H1 (cell line): ENCODE data around the gene PLCB1. TPM values are rescaled to one million over a fixed set of nuclear protein-coding genes. Genes with fewer than 3 reads are reported as not detected.

Experiments
- ASH2L ChIP-seq: fragments of 200-600, 300-600 bp; sonication (generic); IDR thresholded peaks from one replicate; pipeline ENCODE4 v1.7.1; 2017; ENCODE audit warnings: low read length
- BCL11A ChIP-seq, 2 experiments: IDR thresholded peaks; one replicate each; pipeline ENCODE4 v1.6.1; 2011; ENCODE audit warnings: low read depth in 2 of 2, low read length in 2 of 2, mild to moderate bottlenecking in 2 of 2
- CBX5 ChIP-seq: fragments of 300-800, 300-1000 bp; sonication (generic); IDR thresholded peaks from 2 replicates; pipeline ENCODE4 v1.7.1; 2016; ENCODE audit warnings: antibody characterized with exemption, low read length, low read depth
- EGR1 ChIP-seq: IDR thresholded peaks from 2 replicates; pipeline ENCODE4 v1.6.1; 2011; ENCODE audit warnings: low read depth, low read length, borderline replicate concordance
- EP300 ChIP-seq, 2 experiments: IDR thresholded peaks; 1 replicate in 1 of 2; 2 replicates in 1 of 2; pipeline ENCODE4 v1.6.1; 2011 to 2012; ENCODE audit warnings: low read depth in 2 of 2, low read length in 2 of 2, mild to moderate bottlenecking in 2 of 2, borderline replicate concordance in 1 of 2, inconsistent platforms in 1 of 2, moderate library complexity in 1 of 2
- EZH2 ChIP-seq: fragments of 200-600 bp; sonication (generic); IDR thresholded peaks from 2 replicates; pipeline ENCODE4 v1.7.1; 2012; ENCODE audit warnings: low read depth, mild to moderate bottlenecking, moderate library complexity, low read length, inconsistent platforms; ENCODE audit not compliant: severe bottlenecking
- GTF2F1 ChIP-seq: IDR thresholded peaks from 2 replicates; pipeline ENCODE4 v1.6.1; 2012; ENCODE audit warnings: low read depth, low read length, improper control_type of control experiment, borderline replicate concordance
- JUN ChIP-seq: IDR thresholded peaks from 2 replicates; pipeline ENCODE4 v1.6.1; 2011; ENCODE audit warnings: low read depth, mild to moderate bottlenecking, improper control_type of control experiment, low read length
- KDM1A ChIP-seq: fragments of 200-600, 300-600 bp; sonication (generic); IDR thresholded peaks from 2 replicates; pipeline ENCODE4 v1.7.1; 2016; ENCODE audit warnings: mild to moderate bottlenecking, low read length, borderline replicate concordance
- POLR2AphosphoS5 ChIP-seq: IDR thresholded peaks from 2 replicates; pipeline ENCODE4 v1.6.1; 2011; ENCODE audit warnings: low read depth, low read length
- RAD21 ChIP-seq, 2 experiments: IDR thresholded peaks in 1 of 2; conservative IDR thresholded peaks in 1 of 2; 2 replicates each; pipeline ENCODE4 v1.6.1; 2011; ENCODE audit warnings: low read depth in 2 of 2, low read length in 2 of 2, improper control_type of control experiment in 1 of 2, inconsistent platforms in 1 of 2, mild to moderate bottlenecking in 1 of 2, moderate library complexity in 1 of 2
- SP1 ChIP-seq: IDR thresholded peaks from 2 replicates; pipeline ENCODE4 v1.6.1; 2011; ENCODE audit warnings: low read depth, low read length
- TEAD4 ChIP-seq: IDR thresholded peaks from 2 replicates; pipeline ENCODE4 v1.6.1; 2012; ENCODE audit warnings: low read depth, low read length, inconsistent platforms, mixed read lengths
- USF2 ChIP-seq: IDR thresholded peaks from 2 replicates; pipeline ENCODE4 v1.6.1; 2011; ENCODE audit warnings: low read length, improper control_type of control experiment
- polyA plus RNA-seq, 7 experiments: library from polyadenylated mRNA; depleted of rRNA in 3 of 7; stranded (reverse) in 5 of 7; unstranded in 2 of 7; fragments of >200 nt in 5 of 7; fragments of 200-250 nt in 2 of 7; gene quantifications; 1 replicate in 5 of 7; 2 replicates in 1 of 7; 4 replicates in 1 of 7; pipeline versions ENCODE4 v1.2.1 to v1.2.3, GENCODE V29; 2011 to 2013; ENCODE audit warnings: missing spikeins in 2 of 7, mixed read lengths in 2 of 7
- total RNA-seq: library from RNA; stranded (reverse); fragmentation: NEBNext Ultra II Directional; extraction: Animal tissue kit (Norgen Biotek cat#: 25700); gene quantifications from 2 replicates; pipeline ENCODE4 v1.2.1, GENCODE V29; 2021
- TF ChIP-seq, protein P1 (sequence below): IDR thresholded peaks from 2 replicates; pipeline ENCODE4 v1.6.1; 2012; ENCODE audit warnings: inconsistent platforms

Gene PLCB1
- total and polyA plus RNA-seq, 2 of the 8 experiments (the other 6 are each of a cell fraction or from before 2014, with no cell fraction given), result 2.6 to 9.1 TPM

DNA sequence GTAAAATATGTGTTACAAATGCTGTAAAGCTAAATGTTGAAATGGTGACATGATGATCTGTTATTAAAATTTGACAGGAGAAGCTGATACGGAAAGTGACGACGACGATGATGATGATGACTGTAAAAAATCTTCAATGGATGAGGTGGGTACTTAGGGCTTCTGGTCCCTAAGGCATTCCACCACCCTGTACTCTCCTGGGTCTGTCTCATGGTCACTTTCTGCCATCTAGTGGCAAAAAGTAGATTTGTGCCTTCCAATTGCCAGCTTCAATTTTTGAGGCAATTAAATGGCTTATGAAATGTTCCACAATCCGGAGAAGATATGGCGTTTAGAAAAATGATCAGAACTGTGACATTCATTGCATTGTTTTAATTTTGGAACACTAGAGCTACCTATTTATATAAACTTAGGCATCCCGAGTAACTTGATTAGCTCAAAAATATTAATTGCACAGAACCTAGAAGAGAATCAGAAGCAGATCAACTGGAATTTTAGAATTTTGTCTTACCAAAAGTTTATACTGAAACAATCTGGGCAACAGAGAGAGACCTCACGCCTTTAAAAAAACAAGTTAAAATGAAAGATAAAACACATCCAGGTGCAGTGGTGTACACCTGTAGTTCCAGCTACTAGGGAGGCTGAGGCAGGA lies 590.3 kb downstream of the PLCB1 start (continued):
- TF ChIP-seq GTF2F1, result no peak
- no peak for TF ChIP-seq EP300 (IDR thresholded peaks at IDR 0.05; ENCODE audit: borderline replicate concordance in 1 of 2, low read depth in 2 of 2, low read length in 2 of 2)
- TF ChIP-seq TEAD4, result peak; percentile 25; the same call in 1 of the 2 replicates
- TF ChIP-seq, protein P1, sequence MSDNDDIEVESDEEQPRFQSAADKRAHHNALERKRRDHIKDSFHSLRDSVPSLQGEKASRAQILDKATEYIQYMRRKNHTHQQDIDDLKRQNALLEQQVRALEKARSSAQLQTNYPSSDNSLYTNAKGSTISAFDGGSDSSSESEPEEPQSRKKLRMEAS, result no peak
- no peak for TF ChIP-seq POLR2AphosphoS5
- no peak for TF ChIP-seq KDM1A
- no peak for TF ChIP-seq EGR1
- no peak for TF ChIP-seq USF2
- TF ChIP-seq RAD21 (IDR thresholded peaks at IDR 0.05 in 1 of 2, conservative IDR thresholded peaks at IDR 0.05 in 1 of 2; ENCODE audit: low read depth in 2 of 2, low read length in 2 of 2), result peak; percentile 93 to 95
- TF ChIP-seq BCL11A (IDR thresholded peaks at IDR 0.05; ENCODE audit: low read depth in 2 of 2, low read length in 2 of 2), result no peak
- no peak for TF ChIP-seq ASH2L
- no peak for TF ChIP-seq CBX5
- TF ChIP-seq JUN, result no peak
- TF ChIP-seq SP1, result no peak
- no peak for TF ChIP-seq EZH2
